TTC549 (cell line): ENCODE results near the gene CD4.

Source experiments
- FAIRE-seq: peaks from 2 replicates; lab custom pipeline; 2012; peaks lifted over from hg19 to GRCh38; lab: Jason Lieb, UNC

CD4 gene

GRCh38 chr12:6817098-6817497, 27.8 kb downstream of the CD4 start:
- FAIRE-seq: no peak

GRCh38 chr12:6817662-6818157, 28.4 kb downstream of the CD4 start:
- no peak for FAIRE-seq

- no peak for FAIRE-seq
Observed at GRCh38 chr12:6818222-6818621, 28.9 kb downstream of the CD4 start.

- FAIRE-seq: no peak
Observed at GRCh38 chr12:6818645-6819044, 29.3 kb downstream of the CD4 start.

GRCh38 chr12:6819106-6820030, 30.0 kb downstream of the CD4 start:
- FAIRE-seq: no peak

GRCh38 chr12:6820166-6820565, 30.8 kb downstream of the CD4 start:
- FAIRE-seq: no peak

- FAIRE-seq: no peak
Observed at GRCh38 chr12:6821591-6822425, 32.5 kb downstream of the CD4 start, which contains the start of gene GPR162. GPR162 (plus strand) TSS chr12:6821821; CDS start chr12:6823899, 2,078 bp downstream.

GRCh38 chr12:6822426-6823135, 33.3 kb downstream of the CD4 start:
- FAIRE-seq: no peak

- FAIRE-seq: no peak
Observed at GRCh38 chr12:6823182-6824084, 34.1 kb downstream of the CD4 start.

GRCh38 chr12:6824085-6824775, 34.9 kb downstream of the CD4 start:
- no peak for FAIRE-seq

GRCh38 chr12:6824901-6825381, 35.6 kb downstream of the CD4 start:
- FAIRE-seq: no peak

- FAIRE-seq: peak; percentile 7
Observed at GRCh38 chr12:6825398-6826124, 36.2 kb downstream of the CD4 start.

GRCh38 chr12:6826125-6826733, 36.9 kb downstream of the CD4 start:
- FAIRE-seq: no peak

GRCh38 chr12:6826734-6827436, 37.6 kb downstream of the CD4 start:
- FAIRE-seq: no peak

- peak; percentile 90 for FAIRE-seq
Observed at GRCh38 chr12:6827437-6827911, 38.1 kb downstream of the CD4 start.

GRCh38 chr12:6827982-6828780, 38.9 kb downstream of the CD4 start, which contains the start of gene P3H3:
P3H3 (plus strand) TSS chr12:6828407; CDS start chr12:6828441, 34 bp downstream.
- FAIRE-seq: no peak

- no peak for FAIRE-seq
Observed at GRCh38 chr12:6828781-6829535, 39.6 kb downstream of the CD4 start.
